GM23248 (cell line): ENCODE results near the gene NMT1. TPM values are rescaled to one million over a fixed set of nuclear protein-coding genes. Genes with fewer than 3 reads are reported as not detected.

ENCODE experiments used
- DNase-seq: peaks from one replicate; pipeline ENCODE4 v3.0.0-alpha.2; 2015
- H2AFZ ChIP-seq: fragments of 200-600 bp; sonication (generic); 2 replicates; pipeline ENCODE4 v1.6.1; 2016; ENCODE audit warnings: antibody characterized with exemption
- H3F3A ChIP-seq: fragments of 200-600 bp; sonication (generic); 2 replicates; pipeline ENCODE4 v1.6.1; 2016; ENCODE audit warnings: mild to moderate bottlenecking, antibody characterized with exemption, mixed run types; ENCODE audit not compliant: insufficient read depth
- H3K27ac ChIP-seq: fragments of 200-600 bp; sonication (generic); 2 replicates; pipeline ENCODE4 v1.5.1; 2016; ENCODE audit warnings: mild to moderate bottlenecking
- H3K27me3 ChIP-seq: fragments of 200-600 bp; sonication (generic); replicated peaks from 2 replicates; pipeline ENCODE4 v1.6.1; 2016; ENCODE audit warnings: mild to moderate bottlenecking; ENCODE audit not compliant: insufficient read depth
- H3K36me3 ChIP-seq: fragments of 200-600 bp; sonication (generic); 2 replicates; pipeline ENCODE4 v1.6.1; 2016; ENCODE audit warnings: low read depth, mild to moderate bottlenecking
- H3K4me1 ChIP-seq: fragments of 200-600 bp; sonication (generic); 2 replicates; pipeline ENCODE4 v1.6.1; 2016; ENCODE audit warnings: mild to moderate bottlenecking; ENCODE audit not compliant: insufficient read depth
- H3K4me2 ChIP-seq: fragments of 200-600 bp; sonication (generic); one replicate; pipeline ENCODE4 v1.6.1; 2016; ENCODE audit warnings: mild to moderate bottlenecking; ENCODE audit not compliant: unreplicated experiment
- H3K4me3 ChIP-seq: fragments of 200-600 bp; sonication (generic); 2 replicates; pipeline ENCODE4 v1.5.1; 2016; ENCODE audit warnings: mild to moderate bottlenecking
- H3K79me2 ChIP-seq: fragments of 200-600 bp; sonication (generic); 2 replicates; pipeline ENCODE4 v1.6.1; 2016; ENCODE audit warnings: mild to moderate bottlenecking; ENCODE audit not compliant: insufficient read depth
- H3K9ac ChIP-seq: fragments of 200-600 bp; sonication (generic); 2 replicates; pipeline ENCODE4 v1.6.1; 2016; ENCODE audit warnings: mild to moderate bottlenecking
- H3K9me2 ChIP-seq: fragments of 200-600 bp; sonication (generic); 2 replicates; pipeline ENCODE4 v1.6.1; 2016; ENCODE audit warnings: mixed run types, mild to moderate bottlenecking, moderate library complexity; ENCODE audit not compliant: insufficient read depth
- H3K9me3 ChIP-seq: fragments of 200-600 bp; sonication (generic); one replicate; pipeline ENCODE4 v1.6.1; 2017; ENCODE audit warnings: low read depth
- H4K20me1 ChIP-seq: fragments of 200-600 bp; sonication (generic); 2 replicates; pipeline ENCODE4 v1.6.0; 2016; ENCODE audit not compliant: insufficient read depth
- EZH2 ChIP-seq: fragments of 200-600 bp; sonication (generic); IDR thresholded peaks from 2 replicates; pipeline ENCODE4 v1.6.1; 2018; ENCODE audit warnings: antibody characterized with exemption, mild to moderate bottlenecking; ENCODE audit not compliant: insufficient read depth, poor library complexity, severe bottlenecking
- EZH2phosphoT487 ChIP-seq: fragments of 200-600 bp; sonication (generic); IDR thresholded peaks from 2 replicates; pipeline ENCODE4 v1.6.1; 2018; ENCODE audit warnings: antibody characterized with exemption, moderate library complexity, mild to moderate bottlenecking, low read depth; ENCODE audit not compliant: insufficient read depth
- WGBS, 2 experiments: methylation state at CpG; one replicate each; pipeline ENCODE4 v1.1.6; 2015 to 2017; ENCODE audit warnings: low lambda C conversion rate in 2 of 2, low coverage in 1 of 2; ENCODE audit errors: missing lambda C conversion rate in 2 of 2; 5-methylcytosine and 5-hydroxymethylcytosine counted together
- in situ Hi-C: fragments of 300-500 bp; cut with MboI; formaldehyde crosslinking; loops from 2 replicates; pipeline ENCODE4 v1.15.0; 2020
- polyA plus RNA-seq: library from polyadenylated mRNA; unstranded; fragments of >200 nt; fragmentation: Nextera tagmentation; extraction: Ambion mirVana; gene quantifications from 2 replicates; pipeline ENCODE4 v1.2.1, GENCODE V29; 2016
- total RNA-seq: library from RNA; depleted of rRNA; stranded (reverse); fragments of >200 nt; shearing (Covaris generic); gene quantifications from 2 replicates; pipeline ENCODE4 v1.2.3, GENCODE V29; 2014; rRNA removed

NMT1 gene
- total RNA-seq (59.4 and 61.8 TPM in 2 replicates), polyA plus RNA-seq (95.7 and 96.1 TPM in 2 replicates)

DNA sequence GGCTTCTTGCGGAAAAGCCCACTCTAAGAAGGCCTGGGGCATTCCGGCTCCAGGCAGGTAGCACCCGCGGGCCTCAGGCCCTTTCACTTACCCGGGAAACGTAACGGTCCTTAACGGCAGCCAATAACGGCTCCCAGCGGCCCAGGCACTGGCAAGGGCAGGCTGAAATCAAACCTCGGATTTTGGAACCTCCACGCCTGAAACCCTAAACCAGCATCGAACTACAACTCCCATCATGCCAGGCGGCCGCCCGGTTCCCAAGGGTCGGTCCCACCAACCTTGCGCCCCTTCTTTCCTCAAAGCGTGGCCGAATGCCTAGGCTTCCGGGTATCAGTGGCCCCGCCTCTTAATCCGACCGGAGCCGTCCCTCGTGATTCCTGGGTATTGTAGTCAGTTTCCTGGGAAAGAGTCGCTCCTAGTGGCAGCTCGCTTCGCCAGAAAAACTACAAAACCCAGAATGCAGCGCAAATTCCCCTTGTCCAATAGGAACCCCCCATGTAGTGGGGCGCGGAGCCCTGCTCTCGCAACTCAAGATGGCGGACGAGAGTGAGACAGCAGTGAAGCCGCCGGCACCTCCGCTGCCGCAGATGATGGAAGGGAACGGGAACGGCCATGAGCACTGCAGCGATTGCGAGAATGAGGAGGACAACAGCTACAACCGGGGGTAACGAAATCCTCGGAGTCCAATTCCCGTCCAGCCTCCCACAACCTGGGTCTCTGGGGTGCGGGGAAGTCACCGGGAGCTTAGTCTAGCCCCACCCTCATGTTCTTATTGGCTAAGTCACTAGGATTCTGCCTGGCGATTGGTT, at the start of gene NMT1:
TSS of gene NMT1 (plus strand) at position 521 of the 809 bp plus-strand sequence. CDS start at position 534, 13 bp downstream.
- H3K4me3 ChIP-seq, result peak within 1 kb of the TSS; percentile 90
- H3K9me3 ChIP-seq, result no peaks in the 10 kb centered on the region
- peaks cover 77% of the 10 kb centered on the region for H3K79me2 ChIP-seq
- peaks cover 22% of the 10 kb centered on the region for H3K4me1 ChIP-seq
- no peaks in the 10 kb centered on the region for H3K27me3 ChIP-seq
- H4K20me1 ChIP-seq, result no peaks in the 10 kb centered on the region
- H3K9ac ChIP-seq, result peak within 1 kb of the TSS; percentile 92
- WGBS, 2 experiments, result 0 to 1% methylated on average over 46 to 50 of the region's 50 CpGs
- in situ Hi-C loops, result no loop called here
- no peaks in the 10 kb centered on the region for H3F3A ChIP-seq
- TF ChIP-seq EZH2 (no peak), EZH2phosphoT487 (no peak)
- DNase-seq, result peak; percentile 100
- peak within 1 kb of the TSS; percentile 80 for H3K27ac ChIP-seq
- H3K4me2 ChIP-seq, result peak within 1 kb of the TSS; percentile 95
- no peaks in the 10 kb centered on the region for H3K36me3 ChIP-seq
- H3K9me2 ChIP-seq, result no peaks in the 10 kb centered on the region
- peak within 1 kb of the TSS; percentile 93 for H2AFZ ChIP-seq

DNA sequence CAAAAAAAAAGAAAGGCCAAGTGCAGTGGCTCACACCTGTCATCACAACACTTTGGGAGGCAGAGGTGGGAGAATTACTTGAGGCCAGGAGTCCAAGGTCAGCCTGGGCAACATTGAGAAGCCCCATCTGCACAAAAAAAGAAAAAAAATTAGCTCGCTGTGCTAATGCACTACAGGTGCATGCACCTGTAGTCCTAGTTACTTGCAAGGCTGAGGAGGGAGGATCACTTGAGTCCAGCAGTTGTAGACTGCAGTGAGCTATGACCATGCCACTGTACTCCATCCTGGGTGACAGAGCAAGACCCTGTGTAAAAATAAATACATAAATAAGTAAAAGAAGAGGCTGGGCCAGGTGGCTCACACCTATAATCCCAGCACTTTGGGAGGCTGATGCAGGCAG, 49.4 kb upstream of the NMT1 start:
- no peak for DNase-seq
- H3K27ac ChIP-seq, result no peak overlapping the region
- H3K9me3 ChIP-seq, result no peaks in the 10 kb centered on the region
- no peak overlapping the region for H2AFZ ChIP-seq
- no peaks in the 10 kb centered on the region for H3K9me2 ChIP-seq
- no peaks in the 10 kb centered on the region for H3K4me1 ChIP-seq
- no peak overlapping the region for H3K9ac ChIP-seq
- no peaks in the 10 kb centered on the region for H4K20me1 ChIP-seq
- no peaks in the 10 kb centered on the region for H3F3A ChIP-seq
- H3K27me3 ChIP-seq, result no peaks in the 10 kb centered on the region; the same call in 1 of the 2 replicates
- H3K4me2 ChIP-seq, result no peak overlapping the region
- H3K4me3 ChIP-seq, result no peak overlapping the region
- no peaks in the 10 kb centered on the region for H3K36me3 ChIP-seq
- in situ Hi-C loops, result loop anchor here (10.0 kb wide), 1 partner anchor 87 kb away; no protein-coding TSS in a partner anchor
- H3K79me2 ChIP-seq, result no peaks in the 10 kb centered on the region
- 62 to 88% methylated on average over 1 of the region's 1 CpG for WGBS, 2 experiments
- TF ChIP-seq EZH2 (no peak), EZH2phosphoT487 (no peak)

DNA sequence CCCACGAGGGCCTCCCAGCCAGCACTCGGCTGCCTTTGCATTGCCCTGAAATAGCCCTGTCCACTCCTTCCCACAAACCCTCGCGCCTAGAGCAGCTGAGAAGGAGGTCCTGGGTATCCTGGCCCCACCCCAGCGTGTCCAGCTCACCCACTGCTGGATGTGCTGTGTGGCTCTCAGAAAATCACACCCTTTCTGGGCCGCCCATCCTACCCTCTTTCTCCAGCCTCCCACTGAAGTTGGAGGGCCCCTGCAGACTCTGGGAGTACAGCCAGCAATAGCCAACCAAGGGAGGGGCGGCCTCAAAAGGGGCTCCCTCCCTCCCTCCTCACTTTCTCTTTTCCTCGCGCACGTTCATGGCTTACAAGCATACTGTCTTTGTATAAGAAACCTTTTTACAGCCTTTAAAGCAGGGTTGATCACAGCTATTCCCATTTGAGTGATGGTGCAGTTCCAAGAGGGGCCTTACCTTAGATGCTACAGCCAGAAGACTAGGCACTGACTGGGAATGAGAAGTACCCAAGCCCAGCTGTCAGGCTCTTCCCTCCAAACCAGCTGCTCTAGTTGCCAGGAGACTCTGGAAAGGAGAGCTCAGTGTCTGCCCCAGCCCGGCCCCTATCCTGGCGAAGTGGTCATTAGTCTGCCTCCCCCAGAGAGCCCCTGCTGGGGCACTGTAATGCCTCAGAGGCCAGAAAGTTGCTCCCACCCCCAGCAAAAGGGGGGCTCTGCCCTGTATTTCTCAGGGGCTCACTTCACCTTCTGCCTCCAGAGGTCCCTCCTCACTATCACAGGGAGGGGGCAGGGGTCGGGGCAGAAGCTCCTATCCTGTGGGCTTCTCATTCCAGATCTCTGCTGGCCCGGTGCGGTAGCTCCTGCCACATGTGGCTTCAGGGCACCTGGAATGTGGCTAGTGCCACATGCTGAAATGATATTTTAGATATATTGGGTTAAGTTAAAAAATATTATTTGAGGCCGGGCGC, 47.8 kb upstream of the NMT1 start:
- no peaks in the 10 kb centered on the region for H3K9me2 ChIP-seq
- no peak overlapping the region for H3K4me2 ChIP-seq
- no peaks in the 10 kb centered on the region for H3F3A ChIP-seq
- no peaks in the 10 kb centered on the region for H3K4me1 ChIP-seq
- DNase-seq, result no peak
- H3K9ac ChIP-seq, result no peak overlapping the region
- no peaks in the 10 kb centered on the region for H4K20me1 ChIP-seq
- no peaks in the 10 kb centered on the region for H3K27me3 ChIP-seq
- H3K36me3 ChIP-seq, result no peaks in the 10 kb centered on the region
- 60 to 68% methylated on average over 17 of the region's 17 CpGs for WGBS, 2 experiments
- no peaks in the 10 kb centered on the region for H3K79me2 ChIP-seq
- no peak overlapping the region for H2AFZ ChIP-seq
- H3K9me3 ChIP-seq, result no peaks in the 10 kb centered on the region
- in situ Hi-C loops, result loop anchor here (10.0 kb wide), 1 partner anchor 89 kb away; no protein-coding TSS in a partner anchor
- no peak for TF ChIP-seq EZH2
- no peak for TF ChIP-seq EZH2phosphoT487
- H3K4me3 ChIP-seq, result no peak overlapping the region
- no peak overlapping the region for H3K27ac ChIP-seq

DNA sequence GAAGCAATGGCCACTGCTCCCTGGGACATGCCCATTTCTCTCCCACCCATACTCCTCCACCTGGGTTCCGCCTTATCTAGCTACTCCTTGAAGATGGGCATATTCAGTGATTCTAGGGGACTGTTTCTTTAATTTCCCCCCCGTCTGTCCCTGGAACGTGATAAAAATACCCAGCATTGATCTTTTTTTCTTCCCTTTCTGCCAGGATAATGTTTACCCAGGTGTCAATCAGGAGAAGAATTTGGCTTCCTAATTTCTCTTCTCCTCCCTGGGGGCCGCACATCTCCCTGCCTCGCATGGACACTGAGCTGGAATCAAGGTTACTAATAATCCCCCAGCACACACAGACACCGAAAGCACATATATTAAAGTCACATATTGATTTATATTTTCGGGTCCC, 44.9 kb upstream of the NMT1 start:
- no peak overlapping the region for H2AFZ ChIP-seq
- no peaks in the 10 kb centered on the region for H4K20me1 ChIP-seq
- H3F3A ChIP-seq, result 0 out of 2 replicates have a peak, but pooled peaks cover 5% of the 10 kb centered on the region
- H3K4me3 ChIP-seq, result no peak overlapping the region
- no peak for DNase-seq
- no peaks in the 10 kb centered on the region for H3K9me2 ChIP-seq
- H3K27ac ChIP-seq, result no peak overlapping the region
- no peak overlapping the region for H3K4me2 ChIP-seq
- 65 to 78% methylated on average over 7 of the region's 7 CpGs for WGBS, 2 experiments
- no peaks in the 10 kb centered on the region for H3K27me3 ChIP-seq
- in situ Hi-C loops, result loop anchor here (10.0 kb wide), 1 partner anchor 91 kb away; no protein-coding TSS in a partner anchor
- H3K36me3 ChIP-seq, result no peaks in the 10 kb centered on the region
- no peaks in the 10 kb centered on the region for H3K79me2 ChIP-seq
- H3K9ac ChIP-seq, result no peak overlapping the region
- H3K9me3 ChIP-seq, result no peaks in the 10 kb centered on the region
- TF ChIP-seq EZH2phosphoT487, result no peak
- peaks cover 5% of the 10 kb centered on the region for H3K4me1 ChIP-seq
